GM12875 (cell line): ENCODE measurements around the gene CTDSPL.

Experiments used
- H3K4me3 ChIP-seq: one replicate; pipeline ENCODE4 v1.5.1; 2011; ENCODE audit warnings: low read depth, low read length, control low read depth
- TF ChIP-seq, protein P1 (sequence below): IDR thresholded peaks from 2 replicates; pipeline ENCODE4 v1.5.1; 2011; ENCODE audit warnings: low read depth, mild to moderate bottlenecking, control low read depth, inconsistent platforms, low read length, moderate library complexity, borderline replicate concordance; ENCODE audit not compliant: insufficient read depth

Gene CTDSPL

DNA sequence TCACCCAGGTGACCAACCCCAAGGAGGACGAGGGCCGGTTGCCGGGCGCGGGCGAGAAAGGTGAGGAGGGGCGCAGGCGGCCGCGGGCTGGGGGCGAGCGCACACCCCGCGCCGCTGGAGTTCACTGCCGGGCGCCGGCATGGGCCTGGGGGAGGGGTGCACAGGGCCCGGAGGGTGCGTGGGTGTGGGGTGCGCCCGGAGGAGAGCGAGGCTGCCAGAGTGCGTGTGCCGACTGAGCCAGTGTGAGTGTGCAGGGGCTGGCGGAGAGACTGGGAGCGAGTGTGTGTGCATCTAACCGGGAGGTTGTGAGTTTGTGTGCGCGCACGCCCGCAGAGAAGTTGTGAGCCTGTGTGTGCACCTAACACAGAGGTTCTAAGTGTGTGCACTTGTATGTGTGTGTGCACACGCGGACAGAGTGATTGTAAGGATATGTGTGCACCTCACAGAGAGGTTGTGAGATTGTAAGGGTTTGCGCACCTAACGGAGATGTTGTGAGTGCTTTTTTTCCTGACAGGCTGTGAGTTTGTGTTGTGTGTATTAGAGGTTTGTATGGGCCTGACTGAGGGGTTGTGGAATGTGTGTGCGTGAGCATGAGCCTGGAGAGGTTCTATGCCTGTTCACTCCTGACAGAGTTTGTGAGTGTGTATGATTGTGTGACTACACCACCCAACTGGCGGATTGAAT lies 681 bp downstream of the CTDSPL start:
- H3K4me3 ChIP-seq, result no peak overlapping the region
- TF ChIP-seq, protein P1, sequence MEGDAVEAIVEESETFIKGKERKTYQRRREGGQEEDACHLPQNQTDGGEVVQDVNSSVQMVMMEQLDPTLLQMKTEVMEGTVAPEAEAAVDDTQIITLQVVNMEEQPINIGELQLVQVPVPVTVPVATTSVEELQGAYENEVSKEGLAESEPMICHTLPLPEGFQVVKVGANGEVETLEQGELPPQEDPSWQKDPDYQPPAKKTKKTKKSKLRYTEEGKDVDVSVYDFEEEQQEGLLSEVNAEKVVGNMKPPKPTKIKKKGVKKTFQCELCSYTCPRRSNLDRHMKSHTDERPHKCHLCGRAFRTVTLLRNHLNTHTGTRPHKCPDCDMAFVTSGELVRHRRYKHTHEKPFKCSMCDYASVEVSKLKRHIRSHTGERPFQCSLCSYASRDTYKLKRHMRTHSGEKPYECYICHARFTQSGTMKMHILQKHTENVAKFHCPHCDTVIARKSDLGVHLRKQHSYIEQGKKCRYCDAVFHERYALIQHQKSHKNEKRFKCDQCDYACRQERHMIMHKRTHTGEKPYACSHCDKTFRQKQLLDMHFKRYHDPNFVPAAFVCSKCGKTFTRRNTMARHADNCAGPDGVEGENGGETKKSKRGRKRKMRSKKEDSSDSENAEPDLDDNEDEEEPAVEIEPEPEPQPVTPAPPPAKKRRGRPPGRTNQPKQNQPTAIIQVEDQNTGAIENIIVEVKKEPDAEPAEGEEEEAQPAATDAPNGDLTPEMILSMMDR, result no peak

DNA sequence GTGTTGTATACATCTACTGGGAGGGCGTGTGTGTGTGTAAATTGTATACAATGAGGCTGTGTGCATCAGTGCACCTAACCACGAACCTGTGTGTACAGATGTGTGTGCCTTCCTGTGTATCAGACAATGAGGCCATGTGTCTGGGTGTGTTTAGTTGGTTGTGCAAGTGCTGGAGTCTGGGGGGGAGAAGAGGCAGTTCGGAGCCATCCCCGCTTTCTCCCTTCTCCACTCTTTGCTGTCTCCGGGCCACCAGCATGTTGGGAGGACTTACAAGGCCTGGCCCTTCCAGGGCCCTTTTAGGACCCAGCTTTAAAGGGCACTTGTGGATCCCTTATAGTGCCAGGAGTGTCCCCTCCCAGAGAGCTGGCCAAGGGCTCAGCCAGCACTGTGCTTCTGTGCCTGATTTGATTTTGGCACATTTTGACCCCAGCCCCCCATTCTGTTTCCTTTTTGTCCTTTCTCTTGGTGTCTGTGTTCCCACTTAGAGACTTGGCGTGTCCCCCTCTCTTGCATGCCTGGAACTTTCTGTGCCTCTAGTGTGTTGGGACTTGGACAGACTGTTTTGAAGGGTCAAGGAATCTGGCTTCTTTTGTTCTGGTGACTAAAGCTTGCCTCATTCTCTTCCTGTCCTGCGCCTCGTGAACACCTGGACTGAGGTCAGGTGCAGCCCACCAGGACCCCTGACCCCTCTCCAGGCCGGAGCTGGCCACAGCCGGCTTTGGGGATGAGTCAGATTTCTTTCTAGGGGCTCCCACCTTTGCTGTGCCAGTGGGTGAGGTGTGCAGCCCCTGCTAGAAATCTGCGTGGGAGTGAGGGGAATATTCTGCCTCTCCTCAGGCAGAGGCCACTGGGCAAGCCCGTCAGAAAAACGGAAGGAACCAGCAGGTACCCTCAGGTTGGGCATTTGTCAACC lies 1.5 kb downstream of the CTDSPL start:
- H3K4me3 ChIP-seq, result no peak overlapping the region
- TF ChIP-seq, protein P1, result no peak

DNA sequence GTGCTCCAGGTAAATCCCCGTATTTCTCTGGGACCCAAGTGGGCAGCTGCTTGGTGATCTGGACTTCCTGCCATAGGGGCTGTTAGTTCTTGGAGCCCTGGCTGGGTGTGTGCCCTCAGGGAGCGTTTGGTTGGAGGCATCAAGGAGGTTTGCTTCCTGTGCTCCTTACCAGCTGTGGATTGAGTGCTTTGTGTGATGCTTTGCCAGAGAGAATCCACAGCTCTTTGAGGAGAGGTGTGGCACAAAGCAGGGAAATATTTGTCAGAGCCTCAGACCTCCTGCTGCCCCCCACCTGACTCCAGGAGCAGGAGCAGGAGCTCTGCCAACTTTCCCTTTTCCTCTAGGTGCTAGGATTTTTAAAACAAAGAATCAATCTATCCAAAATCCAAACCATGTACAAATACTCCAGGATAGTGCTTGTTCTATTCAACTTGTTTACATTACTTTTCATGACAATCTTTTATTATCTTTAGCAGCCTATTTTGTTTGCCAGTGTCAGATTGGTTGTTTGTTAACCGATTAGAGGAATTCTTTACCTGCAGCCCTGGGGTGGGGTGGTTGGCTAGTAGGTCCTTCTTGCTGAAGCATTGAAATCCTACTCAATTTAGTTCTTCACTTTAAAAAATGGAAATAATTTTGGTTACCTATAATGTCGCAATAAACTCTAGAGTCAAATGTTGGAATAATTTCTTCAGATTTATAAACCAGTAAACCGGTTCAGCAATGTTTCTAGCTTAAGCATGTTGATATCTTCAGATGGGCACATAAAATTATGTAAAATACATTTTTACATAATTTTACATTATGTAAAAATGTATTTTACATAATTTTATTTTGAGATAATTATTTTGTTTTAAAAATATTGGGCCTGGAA lies 2.5 kb downstream of the CTDSPL start:
- TF ChIP-seq, protein P1, result no peak
- no peak overlapping the region for H3K4me3 ChIP-seq

DNA sequence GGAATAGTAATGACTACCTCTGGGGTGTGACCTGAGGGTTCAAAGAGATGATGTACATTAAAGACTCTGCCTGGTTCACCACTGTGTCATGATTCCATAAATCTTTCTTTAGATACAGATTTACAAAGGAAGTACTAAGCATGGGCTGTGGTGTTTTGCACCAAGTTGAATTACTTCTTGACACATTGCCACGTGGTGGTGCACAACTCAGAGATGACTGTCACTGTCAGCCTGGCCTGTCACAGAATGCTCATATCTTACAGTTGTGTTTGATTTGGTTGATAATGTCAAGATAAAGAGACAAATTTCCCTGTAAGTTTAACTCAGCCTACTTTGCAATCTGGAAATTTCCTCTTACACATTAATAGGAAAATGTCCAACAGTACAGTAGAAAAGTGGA lies 3.2 kb downstream of the CTDSPL start:
- no peak overlapping the region for H3K4me3 ChIP-seq
- TF ChIP-seq, protein P1, result no peak

DNA sequence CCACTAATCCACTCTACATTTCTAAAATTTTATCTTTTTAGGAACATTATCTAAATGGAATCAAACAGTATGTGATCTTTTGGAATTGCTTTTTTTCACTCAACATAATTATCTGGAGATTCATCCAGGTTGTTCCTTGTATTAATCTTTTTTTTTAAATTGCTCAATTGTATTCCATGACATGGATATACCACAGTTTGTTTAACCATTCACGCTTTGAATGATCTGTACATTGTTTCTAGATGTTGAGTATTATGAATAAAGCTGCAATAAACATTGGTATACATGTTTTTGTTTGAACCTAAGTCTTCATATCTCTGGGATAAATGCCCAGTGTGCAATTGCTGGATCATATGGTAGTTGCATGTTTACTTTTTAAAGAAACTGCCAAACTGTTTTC lies 5.5 kb downstream of the CTDSPL start:
- TF ChIP-seq, protein P1, result no peak
- H3K4me3 ChIP-seq, result no peak overlapping the region

DNA sequence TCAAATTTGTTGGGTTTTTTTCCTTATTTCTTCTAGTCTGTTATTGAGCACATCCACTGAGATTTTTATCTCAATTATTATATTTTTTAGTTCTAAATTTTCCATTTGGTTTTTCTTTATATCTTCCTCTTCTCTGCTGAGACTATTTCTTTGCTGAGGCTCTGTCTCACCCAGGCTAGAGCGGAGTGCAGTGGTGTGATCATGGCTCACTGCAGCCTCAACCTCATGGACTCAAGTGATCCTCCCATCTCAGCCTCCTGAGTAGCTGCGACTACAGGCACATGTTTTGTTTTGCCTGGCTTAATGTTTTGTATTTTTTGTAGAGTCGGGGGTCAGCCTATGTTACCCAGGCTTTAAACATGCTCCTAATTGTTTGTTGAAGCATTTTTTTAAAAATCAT lies 10.2 kb downstream of the CTDSPL start:
- H3K4me3 ChIP-seq, result no peak overlapping the region
- TF ChIP-seq, protein P1, result no peak
